ENCODE measurements around the gene MRPL53.
"Not testable (repeated sequence)": the region's sequence is repeated elsewhere in the genome, so short reads cannot be mapped to it uniquely, and the experiment has no call there.

MRPL53 gene

DNA sequence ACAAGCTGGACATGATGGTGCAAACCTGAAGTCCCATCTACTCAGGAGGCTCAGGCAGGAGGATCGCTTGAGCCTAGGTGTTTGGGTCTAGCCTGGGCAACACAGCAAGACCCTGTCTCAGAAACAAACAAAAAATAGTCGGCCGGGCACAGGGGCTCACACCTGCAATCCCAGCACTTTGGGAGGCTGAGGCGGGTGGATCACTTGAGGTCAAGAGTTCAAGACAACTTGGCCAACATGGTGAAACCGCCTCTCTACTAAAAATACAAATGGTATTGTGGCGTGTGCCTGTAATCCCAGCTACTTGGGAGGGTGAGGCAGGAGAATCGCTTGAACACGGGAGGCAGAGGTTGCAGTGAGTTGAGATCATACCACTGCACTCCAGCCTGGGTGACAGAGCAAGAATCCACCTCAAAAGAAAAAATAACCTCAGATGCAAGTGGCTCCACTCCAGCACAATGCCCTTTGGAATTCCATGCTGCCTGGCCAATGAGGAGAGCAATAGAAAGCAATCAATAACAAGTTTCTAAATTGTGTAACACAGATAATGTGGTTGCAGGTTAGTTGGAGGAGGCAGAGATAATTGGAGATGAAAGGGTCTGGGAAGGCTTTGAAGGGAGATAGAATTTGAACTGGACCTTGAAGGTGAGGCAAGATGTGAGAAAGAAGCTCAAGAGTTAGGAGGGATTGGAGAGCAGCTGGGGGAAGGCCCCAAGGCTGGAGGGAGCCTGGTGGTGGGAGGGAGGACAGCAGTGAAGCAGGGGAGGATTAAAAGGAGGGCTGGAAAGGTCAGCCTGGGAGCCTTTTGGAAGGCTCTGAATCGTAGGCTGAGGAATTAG lies 16.4 kb upstream of the MRPL53 start:
- Histone ChIP-seq H3K4me1 (peaks cover 0 to 3% (median 1%) of the 10 kb centered on the region in 4 donors), H3K27ac (no peak overlapping the region), H3K9me3 (no peaks in the 10 kb centered on the region), H3K4me3 (no peak overlapping the region), H3K36me3 (peaks cover 38 to 73% (median 58%) of the 10 kb centered on the region in 3 donors), H3K27me3 (no peaks in the 10 kb centered on the region)
- TF ChIP-seq CTCF (IDR thresholded peaks at IDR 0.05) = no peak
- DNase-seq = no peak
- intact Hi-C loops (cut with DNase I; ENCODE audit: low total_unique reads) = no loop called here

DNA sequence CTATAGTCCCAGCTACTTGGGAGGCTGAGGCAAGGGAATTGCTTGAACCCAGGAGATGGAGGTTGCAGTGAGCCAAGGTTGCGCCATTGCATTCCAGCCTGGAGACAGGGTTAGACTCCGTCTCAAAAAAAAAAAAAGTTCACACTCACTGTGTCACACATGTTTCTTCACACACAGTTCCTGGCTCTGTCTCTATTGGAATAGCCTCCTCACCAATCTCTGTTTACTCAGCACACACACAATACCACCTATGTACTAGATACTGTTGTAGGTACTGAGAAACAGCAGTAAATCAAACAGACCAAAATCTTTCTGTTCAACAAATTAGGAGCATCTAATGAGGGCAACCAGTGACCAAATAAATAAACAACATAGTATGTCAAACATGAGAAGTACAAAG lies 13.7 kb upstream of the MRPL53 start:
- intact Hi-C loops (cut with DNase I; ENCODE audit: low total_unique reads) = no loop called here
- peaks cover 0 to 21% (median 18%) of the 10 kb centered on the region in 4 donors for H3K4me1 ChIP-seq
- H3K4me3 ChIP-seq = no peak overlapping the region
- no peak for TF ChIP-seq CTCF (IDR thresholded peaks at IDR 0.05)
- H3K27ac ChIP-seq = no peak overlapping the region
- peaks cover 17 to 51% (median 31%) of the 10 kb centered on the region in 3 donors for H3K36me3 ChIP-seq
- H3K27me3 ChIP-seq = no peaks in the 10 kb centered on the region
- no peak for DNase-seq
- no peaks in the 10 kb centered on the region for H3K9me3 ChIP-seq

- peak overlapping the region; percentile 84 to 86 for H3K4me3 ChIP-seq
- H3K36me3 ChIP-seq = peaks cover 17 to 50% (median 18%) of the 10 kb centered on the region in 3 donors
- peak overlapping the region; percentile 83 to 95 for H3K27ac ChIP-seq
- DNase-seq, H3K27me3 ChIP-seq, H3K9me3 ChIP-seq: not testable (repeated sequence)
- H3K4me1 ChIP-seq = peaks cover 0 to 35% (median 26%) of the 10 kb centered on the region in 4 donors
- intact Hi-C loops (cut with DNase I; ENCODE audit: low total_unique reads) = loop anchor here (1.0 to 5.0 kb wide), 3 partner anchors 29 to 104 kb away; partner anchors contain the start of genes AUP1, DQX1, HTRA2 and INO80B
These were observed 11.2 kb upstream of the MRPL53 start for GRCh38 chr2:74483675-74484164.

DNA sequence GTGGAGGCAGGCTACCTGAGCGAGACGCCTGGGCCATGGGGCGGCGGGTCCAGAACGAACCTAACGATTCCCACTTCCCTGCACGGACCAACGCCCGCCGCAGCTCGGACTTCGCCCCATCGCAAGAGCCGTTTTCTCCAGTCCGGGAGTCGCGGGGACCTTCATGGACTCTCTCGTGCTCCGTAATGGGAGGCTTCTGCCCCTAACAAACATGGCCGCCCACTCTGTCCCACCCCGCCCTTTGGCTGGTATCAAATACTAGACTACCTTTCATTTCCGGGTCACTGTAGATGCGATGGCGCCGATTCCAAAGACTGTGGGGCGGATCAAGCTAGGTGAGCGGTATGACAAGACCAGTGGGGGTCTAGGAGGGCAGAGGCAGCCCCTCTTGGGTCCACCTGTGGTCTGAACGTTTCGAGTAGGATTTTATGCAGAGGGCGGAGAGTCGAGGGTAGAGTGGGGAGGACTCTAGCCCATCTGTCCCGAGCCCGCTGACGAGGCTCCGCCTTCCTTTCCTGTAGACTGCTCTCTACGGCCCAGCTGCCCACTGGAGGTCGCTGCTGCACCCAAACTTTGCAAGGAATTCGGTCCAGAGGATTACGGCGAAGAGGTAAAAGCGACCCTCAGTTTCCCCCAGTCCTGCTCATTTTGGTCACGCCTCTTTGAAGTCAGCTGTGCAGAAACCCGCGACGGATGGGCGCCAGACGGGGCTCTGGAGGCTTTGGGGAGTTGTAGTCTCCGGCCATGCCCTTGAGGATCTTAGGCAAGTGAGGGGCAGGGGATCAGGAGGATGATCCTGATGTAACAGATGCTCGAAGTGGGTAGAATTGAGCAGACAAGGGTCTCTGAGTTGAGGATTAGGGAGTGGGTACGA lies 10.6 kb upstream of the MRPL53 start, which contains the start of the genes CCDC142 and TTC31:
CCDC142 (minus strand) TSS at position 198 of the 874 bp plus-strand sequence; CDS start at position 37, 161 bp downstream.
TTC31 (plus strand) TSS at position 281 of the 874 bp plus-strand sequence; CDS start at position 296, 15 bp downstream.
- intact Hi-C loops (cut with DNase I; ENCODE audit: low total_unique reads) = loop anchor here (2.0 to 5.0 kb wide), 2 partner anchors 28 to 44 kb away; partner anchors contain the start of genes AUP1, DQX1, HTRA2 and INO80B
- H3K36me3 ChIP-seq = peaks cover 17 to 50% (median 23%) of the 10 kb centered on the region in 3 donors

More for the DNA sequence above, 10.6 kb upstream of the MRPL53 start, which contains the start of the genes CCDC142 and TTC31:
- peak within 1 kb of the TSS; percentile 84 to 86 for H3K4me3 ChIP-seq
- no peaks in the 10 kb centered on the region for H3K27me3 ChIP-seq
- peaks cover 0 to 35% (median 26%) of the 10 kb centered on the region in 4 donors for H3K4me1 ChIP-seq
- peak within 1 kb of the TSS; percentile 83 to 95 for H3K27ac ChIP-seq
- no peaks in the 10 kb centered on the region for H3K9me3 ChIP-seq
- DNase-seq = peak; percentile 98 to 99
- TF ChIP-seq CTCF (IDR thresholded peaks at IDR 0.05) = peak; percentile 79 to 88

Measured in tibial artery (tissue), 4 donors.